Kidney (tissue), 14 donors: ENCODE results near the gene ZNF165. TPM values are rescaled to one million over a fixed set of nuclear protein-coding genes. Genes with fewer than 3 reads are reported as not detected.

Experiments used
- DNase-seq, 5 donors: peaks; one replicate each; pipeline ENCODE4 v3.0.0-alpha.2; 2013 to 2020
- FAIRE-seq: peaks from 2 replicates; lab custom pipeline; 2012; peaks lifted over from hg19 to GRCh38; lab: Jason Lieb, UNC
- H3K27ac ChIP-seq, 2 donors: one replicate each; pipeline ENCODE4 v1.7.0; 2013; ENCODE audit warnings: low read depth in 2 of 2, low read length in 2 of 2, inconsistent platforms in 1 of 2
- H3K27me3 ChIP-seq: one replicate; pipeline ENCODE4 v1.7.1; 2013; ENCODE audit warnings: low read length, inconsistent platforms; ENCODE audit not compliant: control insufficient read depth, insufficient read depth
- H3K36me3 ChIP-seq, 3 donors: one replicate each; pipeline versions ENCODE4 v1.7.0 to v1.7.1; 2013; ENCODE audit warnings: low read length in 3 of 3, control low read depth in 1 of 3, inconsistent platforms in 1 of 3; ENCODE audit not compliant: insufficient read depth in 3 of 3, control insufficient read depth in 2 of 3
- H3K4me1 ChIP-seq, 3 donors: one replicate each; pipeline versions ENCODE4 v1.7.0 to v1.7.1; 2013; ENCODE audit warnings: low read length in 3 of 3, inconsistent platforms in 1 of 3, low read depth in 1 of 3; ENCODE audit not compliant: control insufficient read depth in 2 of 3, insufficient read depth in 2 of 3
- H3K4me3 ChIP-seq, 3 donors: one replicate each; pipeline versions ENCODE4 v1.7.0 to v1.8.1; 2013; ENCODE audit warnings: low read length in 3 of 3, control low read depth in 1 of 3, inconsistent platforms in 1 of 3
- H3K9ac ChIP-seq, 3 donors: one replicate each; pipeline versions ENCODE4 v1.7.0 to v1.7.1; 2013; ENCODE audit warnings: low read length in 3 of 3, control low read depth in 1 of 3, inconsistent platforms in 1 of 3
- H3K9me3 ChIP-seq, 3 donors: one replicate each; pipeline versions ENCODE4 v1.7.0 to v1.7.1; 2013; ENCODE audit warnings: low read length in 3 of 3, control low read depth in 1 of 3, inconsistent platforms in 1 of 3; ENCODE audit not compliant: control insufficient read depth in 2 of 3, insufficient read depth in 1 of 3
- intact Hi-C: fragments of 100-400 bp; cut with DNase I; formaldehyde crosslinking; loops from one replicate; pipeline ENCODE4 v1.11.1; 2022
- polyA plus RNA-seq: library from polyadenylated mRNA; stranded (reverse); fragments of 350-450 nt; fragmentation: Illumina TruSeq; extraction: RNeasy Lipid Tissue Mini Kit (QIAGEN cat#74804); gene quantifications from one replicate; pipeline ENCODE4 v1.2.3, GENCODE V29; 2014; ENCODE audit warnings: low read depth, low replicate concordance; ENCODE audit not compliant: insufficient read depth
- total RNA-seq: library from RNA; stranded (reverse); fragmentation: NEBNext Ultra II Directional; extraction: Animal tissue kit (Norgen Biotek cat#: 25700); gene quantifications from one replicate; pipeline ENCODE4 v1.2.1, GENCODE V29; 2021
- TF ChIP-seq, protein P1 (sequence below): IDR thresholded peaks from 3 replicates; pipeline ENCODE4 v1.5.1; 2012; ENCODE audit warnings: mild to moderate bottlenecking, moderate library complexity, borderline replicate concordance; ENCODE audit not compliant: insufficient read depth; ENCODE audit errors: extremely low read depth
- donor health status: control.
- donor health status: control.
- donor health status: control.
- donor health status: control.
- donor health status: control.
- donor health status: DM: yes; HTN: yes; CAD: no.
- donor health status: Normal renal cell carcinoma (clear cell type).

The ZNF165 gene
- total and polyA plus RNA-seq, 2 donors from 2014 or later, result 3.0 to 3.6 TPM

- H3K9me3 ChIP-seq, result no peaks in the 10 kb centered on the region
- DNase-seq (no peak), FAIRE-seq (no peak)
- H3K36me3 ChIP-seq, result peaks cover 0 to 8% (median 0%) of the 10 kb centered on the region in 3 donors
- H3K27ac ChIP-seq, result no peak overlapping the region
- TF ChIP-seq, protein P1, sequence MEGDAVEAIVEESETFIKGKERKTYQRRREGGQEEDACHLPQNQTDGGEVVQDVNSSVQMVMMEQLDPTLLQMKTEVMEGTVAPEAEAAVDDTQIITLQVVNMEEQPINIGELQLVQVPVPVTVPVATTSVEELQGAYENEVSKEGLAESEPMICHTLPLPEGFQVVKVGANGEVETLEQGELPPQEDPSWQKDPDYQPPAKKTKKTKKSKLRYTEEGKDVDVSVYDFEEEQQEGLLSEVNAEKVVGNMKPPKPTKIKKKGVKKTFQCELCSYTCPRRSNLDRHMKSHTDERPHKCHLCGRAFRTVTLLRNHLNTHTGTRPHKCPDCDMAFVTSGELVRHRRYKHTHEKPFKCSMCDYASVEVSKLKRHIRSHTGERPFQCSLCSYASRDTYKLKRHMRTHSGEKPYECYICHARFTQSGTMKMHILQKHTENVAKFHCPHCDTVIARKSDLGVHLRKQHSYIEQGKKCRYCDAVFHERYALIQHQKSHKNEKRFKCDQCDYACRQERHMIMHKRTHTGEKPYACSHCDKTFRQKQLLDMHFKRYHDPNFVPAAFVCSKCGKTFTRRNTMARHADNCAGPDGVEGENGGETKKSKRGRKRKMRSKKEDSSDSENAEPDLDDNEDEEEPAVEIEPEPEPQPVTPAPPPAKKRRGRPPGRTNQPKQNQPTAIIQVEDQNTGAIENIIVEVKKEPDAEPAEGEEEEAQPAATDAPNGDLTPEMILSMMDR, result no peak
- no peaks in the 10 kb centered on the region for H3K27me3 ChIP-seq
- H3K4me3 ChIP-seq, result no peak overlapping the region
- H3K4me1 ChIP-seq, result peaks cover 0 to 8% (median 0%) of the 10 kb centered on the region in 3 donors
- intact Hi-C loops, result no loop called here
- H3K9ac ChIP-seq, result no peak overlapping the region
Measured at GRCh38 chr6:28134716-28135115, 54.3 kb downstream of the ZNF165 start.

- intact Hi-C loops, result no loop called here
- peaks cover 0 to 1% (median 0%) of the 10 kb centered on the region in 3 donors for H3K36me3 ChIP-seq
- no peak for DNase-seq
- H3K27me3 ChIP-seq, result no peaks in the 10 kb centered on the region
- peaks cover 0 to 8% (median 0%) of the 10 kb centered on the region in 3 donors for H3K4me1 ChIP-seq
- no peaks in the 10 kb centered on the region for H3K9me3 ChIP-seq
- TF ChIP-seq, protein P1, result no peak
- no peak overlapping the region for H3K27ac ChIP-seq
- peak overlapping the region in 1 of 3 donors; percentile 97 for H3K4me3 ChIP-seq
- FAIRE-seq, result no peak
- peak overlapping the region in 1 of 3 donors; percentile 23 for H3K9ac ChIP-seq
Measured at GRCh38 chr6:28135393-28135792, 55.0 kb downstream of the ZNF165 start.

DNA sequence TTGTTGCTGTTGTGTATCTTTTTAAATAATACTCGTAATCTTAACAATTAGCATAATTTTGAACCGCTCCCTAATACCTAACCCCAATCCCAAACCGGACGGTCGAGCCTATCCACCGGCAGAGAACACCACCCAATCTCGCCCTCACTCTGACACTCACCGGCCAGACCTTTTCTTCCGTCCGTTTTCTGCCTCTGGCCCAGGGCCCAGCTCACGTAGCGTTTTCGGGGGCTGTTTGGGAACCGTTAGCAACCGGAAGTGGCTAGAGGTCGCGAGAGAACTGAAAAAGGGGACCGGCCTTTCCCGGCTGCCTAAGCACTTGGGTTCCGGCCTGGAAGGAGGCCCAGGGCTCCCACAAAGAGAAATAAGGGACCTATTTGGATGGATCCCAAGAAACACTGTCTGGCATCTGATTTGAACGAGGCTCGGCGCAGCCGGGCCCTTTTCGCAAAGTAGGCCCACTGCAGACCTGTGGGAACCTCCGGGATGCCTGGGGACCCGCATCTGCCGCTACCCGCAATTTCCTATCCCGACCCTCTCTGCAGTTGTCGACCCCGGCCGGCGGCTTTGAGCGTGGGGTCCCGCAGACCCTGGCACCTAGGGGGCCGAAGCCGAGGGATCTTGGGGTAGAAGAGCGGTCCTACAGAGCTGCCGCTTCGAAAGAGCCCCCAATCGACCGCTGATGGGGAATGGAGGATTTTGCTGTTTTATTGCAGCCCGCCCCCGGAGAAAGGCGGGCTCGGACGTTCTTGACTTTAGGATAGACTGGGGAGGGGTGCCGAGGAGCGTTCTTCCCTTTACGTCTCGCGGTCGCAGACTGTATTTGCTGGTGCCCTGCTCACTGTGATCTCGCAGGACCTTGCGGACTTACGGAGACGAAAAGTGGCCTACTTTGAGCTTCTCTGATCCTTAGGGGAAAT is 56.5 kb downstream of the ZNF165 start:
- Histone ChIP-seq H3K9me3 (no peaks in the 10 kb centered on the region), H3K27ac (peak overlapping the region; percentile 89 to 94), H3K4me1 (peaks cover 0 to 8% (median 0%) of the 10 kb centered on the region in 3 donors), H3K27me3 (no peaks in the 10 kb centered on the region), H3K4me3 (peak overlapping the region; percentile 95 to 97 (median 96)), H3K9ac (peak overlapping the region; percentile 77 to 96 (median 86)), H3K36me3 (no peaks in the 10 kb centered on the region)
- FAIRE-seq (no peak), DNase-seq (peak; percentile 90 to 97 (median 94))
- TF ChIP-seq, protein P1, result no peak
- intact Hi-C loops, result no loop called here
